ENCODE measurements around the gene ZMYM4. TPM values are rescaled to one million over a fixed set of nuclear protein-coding genes. Genes with fewer than 3 reads are reported as not detected.

Gene ZMYM4
- polyA plus RNA-seq, 1 of the 3 experiments (the other 2 are of a cell fraction) = 12.2 TPM

DNA sequence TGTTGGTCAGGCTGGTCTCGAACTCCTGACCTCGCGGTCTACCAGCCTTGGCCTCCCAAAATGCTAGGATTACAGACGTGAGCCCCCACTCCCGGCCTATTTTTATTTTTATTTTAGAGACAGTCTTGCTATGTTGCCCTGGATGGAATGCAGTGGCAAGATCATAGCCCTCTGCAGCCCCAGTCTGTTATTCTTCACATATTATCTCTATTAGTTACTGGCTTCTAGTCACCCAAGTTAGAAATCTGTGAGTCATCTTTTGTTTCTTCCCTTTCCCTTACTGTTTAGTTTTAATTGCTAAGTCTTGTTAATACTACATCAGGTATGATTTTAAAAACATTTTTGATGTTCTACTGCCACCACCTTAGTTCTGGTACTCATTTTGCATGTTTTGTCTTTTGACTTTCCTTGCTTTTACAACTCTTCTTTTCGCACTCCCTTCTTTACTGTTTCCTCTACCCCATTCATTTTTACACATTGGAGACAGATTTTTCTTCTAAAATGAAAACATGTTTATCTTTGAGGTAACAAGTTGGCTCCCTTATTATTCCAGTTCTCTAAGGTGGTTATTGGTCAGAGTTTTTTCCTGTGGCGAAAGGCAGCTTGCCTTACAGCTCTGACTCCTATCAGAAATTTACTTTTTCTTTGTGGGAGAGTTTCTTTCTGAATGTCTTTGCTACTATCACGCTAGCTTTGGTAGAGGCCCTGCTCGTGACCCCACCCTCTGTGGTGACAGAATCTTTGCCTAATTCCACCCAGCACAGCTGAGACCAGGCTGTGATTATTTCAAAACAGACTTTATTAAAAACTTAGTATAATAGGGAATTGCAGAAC, 19.5 kb downstream of the ZMYM4 start (continued):
- TF ChIP-seq, protein P1, sequence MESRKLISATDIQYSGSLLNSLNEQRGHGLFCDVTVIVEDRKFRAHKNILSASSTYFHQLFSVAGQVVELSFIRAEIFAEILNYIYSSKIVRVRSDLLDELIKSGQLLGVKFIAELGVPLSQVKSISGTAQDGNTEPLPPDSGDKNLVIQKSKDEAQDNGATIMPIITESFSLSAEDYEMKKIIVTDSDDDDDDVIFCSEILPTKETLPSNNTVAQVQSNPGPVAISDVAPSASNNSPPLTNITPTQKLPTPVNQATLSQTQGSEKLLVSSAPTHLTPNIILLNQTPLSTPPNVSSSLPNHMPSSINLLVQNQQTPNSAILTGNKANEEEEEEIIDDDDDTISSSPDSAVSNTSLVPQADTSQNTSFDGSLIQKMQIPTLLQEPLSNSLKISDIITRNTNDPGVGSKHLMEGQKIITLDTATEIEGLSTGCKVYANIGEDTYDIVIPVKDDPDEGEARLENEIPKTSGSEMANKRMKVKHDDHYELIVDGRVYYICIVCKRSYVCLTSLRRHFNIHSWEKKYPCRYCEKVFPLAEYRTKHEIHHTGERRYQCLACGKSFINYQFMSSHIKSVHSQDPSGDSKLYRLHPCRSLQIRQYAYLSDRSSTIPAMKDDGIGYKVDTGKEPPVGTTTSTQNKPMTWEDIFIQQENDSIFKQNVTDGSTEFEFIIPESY (IDR thresholded peaks at IDR 0.05; ENCODE audit: borderline replicate concordance, low read depth) = no peak
- TF ChIP-seq TCF12 (IDR thresholded peaks at IDR 0.05) = peak; percentile 38; the same call in 1 of the 2 replicates
- TF ChIP-seq SIN3A (IDR thresholded peaks at IDR 0.05; ENCODE audit: borderline replicate concordance, low read depth, low read length) = no peak
- no peak for TF ChIP-seq NFIC (IDR thresholded peaks at IDR 0.05; ENCODE audit: borderline replicate concordance)
- no peak for TF ChIP-seq GATA2 (CRISPR knock-in tag; IDR thresholded peaks at IDR 0.05)
- TF ChIP-seq RXRA (IDR thresholded peaks at IDR 0.05; ENCODE audit: borderline replicate concordance, low read depth) = no peak
- TF ChIP-seq, protein P2, sequence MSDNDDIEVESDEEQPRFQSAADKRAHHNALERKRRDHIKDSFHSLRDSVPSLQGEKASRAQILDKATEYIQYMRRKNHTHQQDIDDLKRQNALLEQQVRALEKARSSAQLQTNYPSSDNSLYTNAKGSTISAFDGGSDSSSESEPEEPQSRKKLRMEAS (IDR thresholded peaks at IDR 0.05; ENCODE audit: low read depth) = no peak
- TF ChIP-seq NRF1 (IDR thresholded peaks at IDR 0.05; ENCODE audit: low read depth, low read length) = no peak

DNA sequence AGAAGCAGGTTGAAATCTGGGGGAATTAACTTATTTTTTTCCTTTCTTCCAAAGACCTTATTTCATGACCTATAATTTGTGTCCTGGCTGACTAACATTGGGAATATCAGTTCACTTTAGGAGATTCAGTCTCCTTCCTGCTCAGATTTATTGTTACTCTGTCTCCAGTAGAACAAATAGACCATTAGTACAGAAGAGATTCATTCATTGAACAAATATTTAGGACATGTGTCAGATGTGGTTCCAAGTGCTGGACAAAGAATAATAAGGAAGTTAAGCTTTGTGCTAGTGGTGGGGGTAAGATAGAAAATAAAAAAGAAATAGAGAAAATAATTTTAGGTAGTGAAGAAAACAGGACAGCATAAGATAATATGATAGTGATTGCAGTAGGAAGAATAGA, 20.3 kb downstream of the ZMYM4 start:
- Histone ChIP-seq H3K36me3 (replicated peaks in 1 of 2; ENCODE audit: control insufficient read depth in 1 of 2, insufficient read depth in 2 of 2, low read length in 1 of 2) (peaks cover 0 to 18% of the 10 kb centered on the region in 2 experiments), H3K4me3 (ENCODE audit: low read depth in 2 of 2, low read length in 1 of 2) (0 out of 4 replicates have a peak overlapping the region, but pooled peaks of 1 of the 2 experiments have one; percentile 39), H3F3A (replicated peaks; ENCODE audit: insufficient read depth) (peaks cover 25% of the 10 kb centered on the region), H3K9me3 (no peaks in the 10 kb centered on the region), H4K20me1 (ENCODE audit: insufficient read depth) (peaks cover 10% of the 10 kb centered on the region), H3K79me2 (ENCODE audit: insufficient read depth) (peaks cover 99% of the 10 kb centered on the region), H3K9me2 (no peaks in the 10 kb centered on the region), H3K4me2 (peak overlapping the region; percentile 71), H3K9ac (peak overlapping the region; percentile 70), H3K4me1 (ENCODE audit: control insufficient read depth in 1 of 2, insufficient read depth in 2 of 2, low read depth in 1 of 2, low read length in 1 of 2) (peaks cover 0 to 7% of the 10 kb centered on the region in 2 experiments; a peak in 1 of 4 replicates), H2AFZ (ENCODE audit: low read depth) (no peak overlapping the region), H3K27ac (ENCODE audit: low read depth in 2 of 2, low read length in 1 of 2) (peak overlapping the region in 1 of 2 experiments; percentile 94; a peak in 2 of 4 replicates), H3K27me3 (ENCODE audit: insufficient read depth) (no peaks in the 10 kb centered on the region)
- TF ChIP-seq EZH2phosphoT487 (IDR thresholded peaks at IDR 0.05; ENCODE audit: borderline replicate concordance, low read depth) = no peak
- TF ChIP-seq, protein P1 (IDR thresholded peaks at IDR 0.05; ENCODE audit: borderline replicate concordance, low read depth) = no peak
- 0 out of 2 replicates have a peak, but pooled peaks have one; percentile 8 for TF ChIP-seq JUND (IDR thresholded peaks at IDR 0.05)
- TF ChIP-seq MEF2A (IDR thresholded peaks at IDR 0.05; ENCODE audit: borderline replicate concordance, low read depth) = no peak
- POLR2A ChIA-PET = interaction anchor here (0.6 kb wide), 1 partner anchor 13 kb away, joined by 3 read pairs; no protein-coding TSS in a partner anchor
- DNase-seq = no peak
- CTCF ChIA-PET = interaction anchor here (1.8 kb wide), 1 partner anchor 87 kb away, joined by 5 read pairs; no protein-coding TSS in a partner anchor
